Measurements from ENCODE around the gene LGR6.

- TF ChIP-seq CTCF (IDR thresholded peaks at IDR 0.05 in 4 of 5, conservative IDR thresholded peaks at IDR 0.05 in 1 of 5) (no peak), POLR2A (IDR thresholded peaks at IDR 0.05) (no peak)
These were observed 54.5 kb downstream of the LGR6 start for GRCh38 chr1:202247837-202248795.
